Measurements from ENCODE around the gene MTMR10. TPM values are rescaled to one million over a fixed set of nuclear protein-coding genes. Genes with fewer than 3 reads are reported as not detected.

The MTMR10 gene
- total and polyA plus RNA-seq, 5 donors from 2014 or later = 6.1 to 36.5 (median 6.6) TPM

GRCh38 chr15:30918366-30918765 lies 73.1 kb downstream of the MTMR10 start:
- H3K27ac Mint-ChIP-seq = no peak overlapping the region
- Histone ChIP-seq H3K4me3 (ENCODE audit: low read depth, low read length) (no peak overlapping the region), H3K27ac (ENCODE audit: insufficient read depth, low read length, poor library complexity, severe bottlenecking) (no peak overlapping the region), H3K9me3 (ENCODE audit: control insufficient read depth in 2 of 2, low read length in 2 of 2) (no peaks in the 10 kb centered on the region), H3K4me1 (ENCODE audit: control insufficient read depth, insufficient read depth, low read length, poor library complexity, severe bottlenecking) (no peaks in the 10 kb centered on the region), H3K36me3 (ENCODE audit: control insufficient read depth, insufficient read depth, low read length) (peaks cover 52% of the 10 kb centered on the region), H3K27me3 (ENCODE audit: control insufficient read depth, insufficient read depth, low read length) (no peaks in the 10 kb centered on the region)
- H3K9me3 Mint-ChIP-seq = no peaks in the 10 kb centered on the region
- H3K4me3 Mint-ChIP-seq = no peak overlapping the region
- ATAC-seq (ENCODE audit: low read depth in 2 of 2) (no peak), DNase-seq (no peak)
- peaks cover 30% of the 10 kb centered on the region for H3K36me3 Mint-ChIP-seq
- peaks cover 0 to 14% (median 6%) of the 10 kb centered on the region in 4 donors for H3K4me1 Mint-ChIP-seq
- no peaks in the 10 kb centered on the region for H3K27me3 Mint-ChIP-seq

GRCh38 chr15:30917675-30918074 lies 73.8 kb downstream of the MTMR10 start:
- Histone ChIP-seq H3K27me3 (ENCODE audit: control insufficient read depth, insufficient read depth, low read length) (no peaks in the 10 kb centered on the region), H3K4me1 (ENCODE audit: control insufficient read depth, insufficient read depth, low read length, poor library complexity, severe bottlenecking) (no peaks in the 10 kb centered on the region), H3K4me3 (ENCODE audit: low read depth, low read length) (no peak overlapping the region), H3K36me3 (ENCODE audit: control insufficient read depth, insufficient read depth, low read length) (peaks cover 47% of the 10 kb centered on the region), H3K27ac (ENCODE audit: insufficient read depth, low read length, poor library complexity, severe bottlenecking) (no peak overlapping the region), H3K9me3 (ENCODE audit: control insufficient read depth in 2 of 2, low read length in 2 of 2) (no peaks in the 10 kb centered on the region)
- H3K36me3 Mint-ChIP-seq = peaks cover 28% of the 10 kb centered on the region
- no peaks in the 10 kb centered on the region for H3K27me3 Mint-ChIP-seq
- ATAC-seq (ENCODE audit: low read depth in 2 of 2) (no peak), DNase-seq (no peak)
- peaks cover 0 to 14% (median 6%) of the 10 kb centered on the region in 4 donors for H3K4me1 Mint-ChIP-seq
- H3K27ac Mint-ChIP-seq = no peak overlapping the region
- no peaks in the 10 kb centered on the region for H3K9me3 Mint-ChIP-seq
- H3K4me3 Mint-ChIP-seq = no peak overlapping the region

GRCh38 chr15:30917013-30917412 lies 74.4 kb downstream of the MTMR10 start:
- Histone ChIP-seq H3K27me3 (ENCODE audit: control insufficient read depth, insufficient read depth, low read length) (no peaks in the 10 kb centered on the region), H3K36me3 (ENCODE audit: control insufficient read depth, insufficient read depth, low read length) (peaks cover 47% of the 10 kb centered on the region), H3K9me3 (ENCODE audit: control insufficient read depth in 2 of 2, low read length in 2 of 2) (no peaks in the 10 kb centered on the region), H3K4me3 (ENCODE audit: low read depth, low read length) (no peak overlapping the region), H3K27ac (ENCODE audit: insufficient read depth, low read length, poor library complexity, severe bottlenecking) (no peak overlapping the region), H3K4me1 (ENCODE audit: control insufficient read depth, insufficient read depth, low read length, poor library complexity, severe bottlenecking) (no peaks in the 10 kb centered on the region)
- peak overlapping the region; percentile 56 to 78 (median 76) for H3K27ac Mint-ChIP-seq
- ATAC-seq (ENCODE audit: low read depth in 2 of 2) (no peak), DNase-seq (no peak)
- H3K4me1 Mint-ChIP-seq = peaks cover 0 to 14% (median 6%) of the 10 kb centered on the region in 4 donors
- H3K9me3 Mint-ChIP-seq = no peaks in the 10 kb centered on the region
- H3K36me3 Mint-ChIP-seq = peaks cover 21% of the 10 kb centered on the region
- H3K4me3 Mint-ChIP-seq = no peak overlapping the region
- H3K27me3 Mint-ChIP-seq = no peaks in the 10 kb centered on the region

- H3K36me3 ChIP-seq (ENCODE audit: control insufficient read depth, insufficient read depth, low read length) = peaks cover 36% of the 10 kb centered on the region
- DNase-seq (no peak), ATAC-seq (ENCODE audit: low read depth in 2 of 2) (no peak)
- no peak overlapping the region for H3K27ac ChIP-seq (ENCODE audit: insufficient read depth, low read length, poor library complexity, severe bottlenecking)
- Mint-ChIP-seq H3K36me3 (peaks cover 31% of the 10 kb centered on the region), H3K9me3 (peaks cover 0 to 1% (median 0%) of the 10 kb centered on the region in 7 donors), H3K27ac (no peak overlapping the region), H3K27me3 (no peaks in the 10 kb centered on the region), H3K4me3 (no peak overlapping the region), H3K4me1 (peaks cover 3 to 17% (median 11%) of the 10 kb centered on the region in 4 donors)
- H3K4me1 ChIP-seq (ENCODE audit: control insufficient read depth, insufficient read depth, low read length, poor library complexity, severe bottlenecking) = no peaks in the 10 kb centered on the region
- no peak overlapping the region for H3K4me3 ChIP-seq (ENCODE audit: low read depth, low read length)
- no peaks in the 10 kb centered on the region for H3K9me3 ChIP-seq (ENCODE audit: control insufficient read depth in 2 of 2, low read length in 2 of 2)
- no peaks in the 10 kb centered on the region for H3K27me3 ChIP-seq (ENCODE audit: control insufficient read depth, insufficient read depth, low read length)
Measured at GRCh38 chr15:30913761-30914160, 77.7 kb downstream of the MTMR10 start.

GRCh38 chr15:30906366-30906765 lies 85.1 kb downstream of the MTMR10 start:
- Mint-ChIP-seq H3K27me3 (peaks cover 4% of the 10 kb centered on the region), H3K4me1 (peaks cover 22 to 58% (median 35%) of the 10 kb centered on the region in 4 donors), H3K36me3 (peaks cover 32% of the 10 kb centered on the region), H3K27ac (peak overlapping the region in 1 of 3 donors; percentile 17), H3K9me3 (peaks cover 0 to 1% (median 0%) of the 10 kb centered on the region in 7 donors), H3K4me3 (peak overlapping the region in 3 of 4 donors; percentile 7 to 41 (median 26))
- no peaks in the 10 kb centered on the region for H3K9me3 ChIP-seq (ENCODE audit: control insufficient read depth in 2 of 2, low read length in 2 of 2)
- H3K4me1 ChIP-seq (ENCODE audit: control insufficient read depth, insufficient read depth, low read length, poor library complexity, severe bottlenecking) = peaks cover 11% of the 10 kb centered on the region
- DNase-seq (no peak), ATAC-seq (ENCODE audit: low read depth in 2 of 2) (no peak)
- peaks cover 9% of the 10 kb centered on the region for H3K36me3 ChIP-seq (ENCODE audit: control insufficient read depth, insufficient read depth, low read length)
- no peaks in the 10 kb centered on the region for H3K27me3 ChIP-seq (ENCODE audit: control insufficient read depth, insufficient read depth, low read length)
- no peak overlapping the region for H3K27ac ChIP-seq (ENCODE audit: insufficient read depth, low read length, poor library complexity, severe bottlenecking)
- H3K4me3 ChIP-seq (ENCODE audit: low read depth, low read length) = no peak overlapping the region

- no peak overlapping the region for H3K4me3 ChIP-seq (ENCODE audit: low read depth, low read length)
- H3K9me3 ChIP-seq (ENCODE audit: control insufficient read depth in 2 of 2, low read length in 2 of 2) = no peaks in the 10 kb centered on the region
- H3K27me3 ChIP-seq (ENCODE audit: control insufficient read depth, insufficient read depth, low read length) = no peaks in the 10 kb centered on the region
- peaks cover 11% of the 10 kb centered on the region for H3K4me1 ChIP-seq (ENCODE audit: control insufficient read depth, insufficient read depth, low read length, poor library complexity, severe bottlenecking)
- DNase-seq (no peak), ATAC-seq (ENCODE audit: low read depth in 2 of 2) (no peak)
- Mint-ChIP-seq H3K36me3 (peaks cover 31% of the 10 kb centered on the region), H3K27ac (no peak overlapping the region), H3K4me3 (peak overlapping the region in 2 of 4 donors; percentile 9 to 26), H3K27me3 (peaks cover 4% of the 10 kb centered on the region), H3K4me1 (peaks cover 22 to 58% (median 37%) of the 10 kb centered on the region in 4 donors), H3K9me3 (peaks cover 0 to 1% (median 0%) of the 10 kb centered on the region in 7 donors)
- H3K27ac ChIP-seq (ENCODE audit: insufficient read depth, low read length, poor library complexity, severe bottlenecking) = no peak overlapping the region
- H3K36me3 ChIP-seq (ENCODE audit: control insufficient read depth, insufficient read depth, low read length) = peaks cover 9% of the 10 kb centered on the region
Measured at GRCh38 chr15:30905821-30906220, 85.6 kb downstream of the MTMR10 start.

- peak overlapping the region; percentile 90 for H3K4me3 ChIP-seq (ENCODE audit: low read depth, low read length)
- ATAC-seq (ENCODE audit: low read depth in 2 of 2) (no peak), DNase-seq (no peak)
- Mint-ChIP-seq H3K4me3 (peak overlapping the region; percentile 92 to 99 (median 98)), H3K27me3 (peaks cover 4% of the 10 kb centered on the region), H3K27ac (peak overlapping the region in 2 of 3 donors; percentile 38 to 63), H3K36me3 (peaks cover 26% of the 10 kb centered on the region), H3K9me3 (peaks cover 0 to 1% (median 0%) of the 10 kb centered on the region in 7 donors), H3K4me1 (peaks cover 21 to 55% (median 37%) of the 10 kb centered on the region in 4 donors)
- H3K27ac ChIP-seq (ENCODE audit: insufficient read depth, low read length, poor library complexity, severe bottlenecking) = no peak overlapping the region
- H3K4me1 ChIP-seq (ENCODE audit: control insufficient read depth, insufficient read depth, low read length, poor library complexity, severe bottlenecking) = peaks cover 11% of the 10 kb centered on the region
- no peaks in the 10 kb centered on the region for H3K9me3 ChIP-seq (ENCODE audit: control insufficient read depth in 2 of 2, low read length in 2 of 2)
- peaks cover 6% of the 10 kb centered on the region for H3K36me3 ChIP-seq (ENCODE audit: control insufficient read depth, insufficient read depth, low read length)
- H3K27me3 ChIP-seq (ENCODE audit: control insufficient read depth, insufficient read depth, low read length) = no peaks in the 10 kb centered on the region
Measured at GRCh38 chr15:30904812-30905211, 86.6 kb downstream of the MTMR10 start.

GRCh38 chr15:30903497-30904187 lies 87.8 kb downstream of the MTMR10 start, which contains the start of gene FAN1:
FAN1 (plus strand) TSS chr15:30903915; CDS start chr15:30904664, 749 bp downstream.
- H3K9me3 ChIP-seq (ENCODE audit: control insufficient read depth in 2 of 2, low read length in 2 of 2) = no peaks in the 10 kb centered on the region
- Mint-ChIP-seq H3K4me1 (peaks cover 19 to 48% (median 35%) of the 10 kb centered on the region in 4 donors), H3K4me3 (peak within 1 kb of the TSS; percentile 97 to 99 (median 98)), H3K27me3 (peaks cover 4% of the 10 kb centered on the region), H3K27ac (peak within 1 kb of the TSS; percentile 77 to 83 (median 82)), H3K36me3 (peaks cover 17% of the 10 kb centered on the region), H3K9me3 (no peaks in the 10 kb centered on the region)
- DNase-seq (peak; percentile 45 to 84 (median 60)), ATAC-seq (ENCODE audit: low read depth in 2 of 2) (peak; percentile 86)
- no peaks in the 10 kb centered on the region for H3K27me3 ChIP-seq (ENCODE audit: control insufficient read depth, insufficient read depth, low read length)
- peak within 1 kb of the TSS; percentile 90 for H3K4me3 ChIP-seq (ENCODE audit: low read depth, low read length)
- H3K36me3 ChIP-seq (ENCODE audit: control insufficient read depth, insufficient read depth, low read length) = no peaks in the 10 kb centered on the region
- H3K4me1 ChIP-seq (ENCODE audit: control insufficient read depth, insufficient read depth, low read length, poor library complexity, severe bottlenecking) = peaks cover 11% of the 10 kb centered on the region
- no peak within 1 kb of the TSS for H3K27ac ChIP-seq (ENCODE audit: insufficient read depth, low read length, poor library complexity, severe bottlenecking)
